ENCODE results near the gene STARD3.

Gene STARD3

DNA sequence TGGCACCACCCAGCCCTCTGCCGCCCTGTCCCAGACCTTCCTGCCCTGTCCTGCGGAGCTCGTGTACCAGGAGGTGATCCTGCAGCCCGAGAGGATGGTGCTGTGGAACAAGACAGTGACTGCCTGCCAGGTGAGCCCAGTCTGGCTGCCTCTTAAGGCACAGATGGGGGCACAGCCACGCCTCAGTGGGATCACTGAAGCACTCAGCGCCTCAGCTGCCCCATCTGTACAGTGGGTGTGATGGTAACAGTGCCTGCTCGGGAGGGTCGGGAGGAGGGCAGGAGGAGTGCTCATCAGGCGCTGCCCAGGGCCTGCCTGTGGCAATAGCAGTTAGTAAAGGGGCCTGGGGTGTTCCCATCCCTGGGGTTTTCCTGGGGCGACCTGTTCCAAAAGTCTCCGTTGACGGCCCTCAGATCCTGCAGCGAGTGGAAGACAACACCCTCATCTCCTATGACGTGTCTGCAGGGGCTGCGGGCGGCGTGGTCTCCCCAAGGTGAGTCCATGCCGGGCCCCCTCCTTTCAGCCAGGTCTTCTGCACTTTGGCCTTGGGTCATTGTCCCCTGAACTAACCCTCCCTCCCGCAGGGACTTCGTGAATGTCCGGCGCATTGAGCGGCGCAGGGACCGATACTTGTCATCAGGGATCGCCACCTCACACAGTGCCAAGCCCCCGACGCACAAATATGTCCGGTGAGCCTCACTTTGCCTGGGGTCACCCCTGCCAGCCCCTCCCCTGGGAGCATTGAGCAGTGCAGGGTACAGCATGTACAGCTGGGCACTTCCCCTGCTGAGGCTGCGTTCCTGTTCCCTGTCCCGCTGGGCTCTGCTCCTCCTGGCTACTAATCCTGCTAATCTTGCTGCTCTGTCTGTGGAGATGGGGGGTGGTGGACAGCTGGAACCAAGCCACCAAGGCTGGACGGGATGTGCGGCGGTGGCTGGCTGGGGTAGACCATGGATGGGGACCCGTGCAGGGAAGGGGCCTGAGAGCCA is 23.7 kb downstream of the STARD3 start:
- DNase-seq (ENCODE audit: low spot score), result no peak

DNA sequence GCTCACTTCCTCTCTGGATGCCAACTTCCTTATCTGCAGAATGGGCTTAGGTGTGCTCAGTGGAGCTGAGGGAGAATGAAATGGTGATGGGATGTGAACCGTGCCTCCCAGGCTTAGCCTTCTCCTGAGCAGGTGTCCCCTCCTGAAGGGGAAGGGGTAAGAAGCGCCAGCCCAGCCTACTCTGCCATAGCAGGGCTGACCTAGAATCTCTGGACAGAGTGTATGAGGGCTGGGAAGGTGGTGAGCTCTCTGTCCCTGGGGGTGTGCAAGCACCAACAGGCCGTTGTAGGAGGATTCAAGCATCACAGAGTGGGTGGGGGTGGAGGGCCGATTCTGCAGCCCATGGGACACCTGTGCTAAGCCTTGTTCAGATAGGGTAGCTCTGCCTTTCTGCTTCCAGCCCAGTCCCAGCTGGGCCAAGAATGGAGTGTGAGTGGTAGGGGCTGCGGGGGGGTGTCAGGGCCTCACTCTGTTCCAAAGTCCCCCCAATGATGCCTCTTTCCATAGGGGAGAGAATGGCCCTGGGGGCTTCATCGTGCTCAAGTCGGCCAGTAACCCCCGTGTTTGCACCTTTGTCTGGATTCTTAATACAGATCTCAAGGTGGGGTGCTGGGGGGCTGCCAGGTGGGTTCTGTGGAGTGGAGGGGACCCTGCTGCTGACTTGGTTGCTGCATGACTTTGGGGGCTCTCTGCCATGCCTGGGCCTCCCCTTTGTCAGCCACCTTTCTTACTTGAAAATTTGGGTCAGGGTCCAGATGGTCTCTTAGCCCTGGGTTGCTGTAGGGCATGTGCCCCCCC is 25.0 kb downstream of the STARD3 start:
- DNase-seq (ENCODE audit: low spot score), result no peak

- no peak for DNase-seq (ENCODE audit: low spot score)
Measured at GRCh38 chr17:39662551-39663339, 25.8 kb downstream of the STARD3 start.

DNA sequence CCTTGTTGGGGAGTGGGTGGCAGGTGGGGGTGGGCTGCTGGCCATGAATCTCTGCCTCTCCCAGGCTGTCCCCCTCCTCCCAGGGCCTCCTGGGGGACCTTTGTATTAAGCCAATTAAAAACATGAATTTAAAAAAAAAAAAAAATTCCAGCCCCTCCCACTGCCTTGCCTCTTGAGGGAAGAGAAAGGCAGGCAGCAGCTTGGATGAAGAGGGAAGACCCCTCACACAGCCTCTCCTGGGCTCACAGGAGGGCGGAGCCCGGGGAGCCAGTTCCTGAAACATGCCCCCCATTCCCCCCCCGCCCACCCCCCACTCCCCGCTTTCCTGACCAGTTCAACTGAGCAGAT is 26.4 kb downstream of the STARD3 start:
- DNase-seq (ENCODE audit: low spot score), result no peak

DNA sequence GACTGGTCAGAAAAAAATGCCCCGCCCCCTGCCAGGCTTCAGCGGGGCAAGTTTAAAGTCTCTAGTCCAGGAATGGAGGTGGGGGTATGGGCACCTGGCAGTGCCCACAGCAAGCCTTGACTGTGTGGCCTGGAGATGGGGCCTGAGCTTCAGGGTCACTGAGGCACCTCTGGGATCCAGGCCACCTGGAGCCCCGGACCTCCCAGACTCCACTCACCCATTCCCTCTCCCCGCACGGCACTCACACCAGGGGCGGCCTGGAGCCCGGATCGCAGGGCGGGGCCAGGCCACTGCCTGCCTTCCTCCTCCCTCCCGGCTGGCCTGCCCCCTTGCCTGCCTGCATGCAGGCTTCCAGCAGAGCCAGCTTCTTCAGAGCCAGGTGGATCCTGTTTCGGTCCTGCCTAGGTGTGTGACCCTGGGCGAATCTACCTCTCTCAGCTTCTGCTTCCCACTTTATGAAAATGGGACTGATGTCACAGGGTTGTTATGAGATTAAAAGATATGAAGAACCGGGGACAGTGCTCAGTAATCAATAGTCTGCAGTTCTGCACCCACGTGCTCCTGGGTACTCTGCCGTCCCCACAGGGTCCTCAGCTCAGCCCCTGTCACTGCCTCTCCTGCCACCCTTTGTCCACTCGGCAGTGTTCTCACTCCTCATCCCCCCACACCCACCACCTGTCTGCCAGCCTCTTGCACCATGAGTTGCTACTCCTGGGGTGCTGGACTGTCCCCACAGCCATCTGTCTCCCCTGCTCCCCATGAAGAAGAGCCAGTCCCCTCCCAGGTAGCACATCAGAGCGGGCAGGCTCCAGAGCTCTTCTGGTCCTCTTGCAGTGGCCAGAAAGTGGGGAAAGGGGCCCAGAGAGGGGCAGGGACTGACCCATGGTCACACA is 27.0 kb downstream of the STARD3 start:
- DNase-seq (ENCODE audit: low spot score), result no peak

- no peak for DNase-seq (ENCODE audit: low spot score)
Measured at GRCh38 chr17:39664581-39665561, 27.9 kb downstream of the STARD3 start, which contains the start of gene TCAP. TCAP (plus strand) TSS chr17:39665349; CDS start chr17:39665360, 11 bp downstream.

GRCh38 chr17:39665642-39666224 is 28.8 kb downstream of the STARD3 start:
- no peak for DNase-seq (ENCODE audit: low spot score)

DNA sequence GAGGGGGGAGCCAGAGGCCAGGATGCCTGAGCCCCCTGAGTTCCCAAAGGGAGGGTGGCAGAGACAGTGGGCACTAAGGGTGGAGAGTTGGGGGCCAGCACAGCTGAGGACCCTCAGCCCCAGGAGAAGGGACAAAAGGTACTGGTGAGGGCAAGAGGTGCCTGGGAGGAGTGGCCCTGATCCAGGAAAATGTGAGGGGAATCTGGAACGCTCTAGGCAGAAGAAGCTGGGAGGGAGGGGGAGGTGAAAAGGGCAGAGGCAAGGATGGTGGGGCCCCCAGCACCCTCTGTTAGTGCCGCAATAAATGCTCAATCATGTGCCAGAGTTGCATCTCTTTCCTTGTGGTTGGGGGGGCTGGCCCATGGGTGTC is 29.3 kb downstream of the STARD3 start:
- DNase-seq (ENCODE audit: low spot score), result no peak

GRCh38 chr17:39666601-39667261 is 29.8 kb downstream of the STARD3 start:
- no peak for DNase-seq (ENCODE audit: low spot score)

DNA sequence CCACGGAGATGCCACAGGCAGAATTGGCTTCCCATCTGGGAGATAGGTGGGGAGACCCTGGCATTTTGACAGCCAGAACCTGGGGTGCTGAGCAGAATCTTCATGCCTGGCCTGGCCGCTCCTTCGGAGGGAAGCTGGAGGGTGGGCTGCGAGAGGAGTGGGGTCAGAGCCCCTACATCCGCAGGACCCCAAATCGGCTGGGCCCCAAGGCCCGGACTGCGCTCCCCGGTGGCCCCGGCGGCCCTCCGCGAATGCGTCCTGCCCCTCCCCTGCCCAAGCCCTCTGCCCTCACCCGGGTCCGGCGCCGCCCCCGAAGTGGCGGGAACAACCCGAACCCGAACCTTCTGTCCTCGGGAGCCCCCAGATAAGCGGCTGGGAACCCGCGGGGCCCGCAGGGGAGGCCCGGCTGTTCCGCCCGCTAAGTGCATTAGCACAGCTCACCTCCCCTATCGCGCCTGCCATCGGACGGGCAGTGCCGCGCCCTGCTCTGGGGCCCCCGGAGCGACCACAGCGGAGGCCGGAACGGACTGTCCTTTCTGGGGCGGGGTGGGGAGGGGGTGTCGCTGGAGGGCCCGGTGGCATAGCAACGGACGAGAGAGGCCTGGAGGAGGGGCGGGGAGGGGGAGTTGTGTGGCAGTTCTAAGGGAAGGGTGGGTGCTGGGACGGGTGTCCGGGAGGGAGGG is 30.5 kb downstream of the STARD3 start:
- DNase-seq (ENCODE audit: low spot score), result no peak

- peak; percentile 33 for DNase-seq (ENCODE audit: low spot score)
Measured at GRCh38 chr17:39667945-39668924, 31.3 kb downstream of the STARD3 start, which contains the start of gene PNMT. PNMT (plus strand) TSS chr17:39668453; CDS start chr17:39668476, 23 bp downstream.

- DNase-seq (ENCODE audit: low spot score), result no peak
Measured at GRCh38 chr17:39669897-39670735, 33.2 kb downstream of the STARD3 start.

DNA sequence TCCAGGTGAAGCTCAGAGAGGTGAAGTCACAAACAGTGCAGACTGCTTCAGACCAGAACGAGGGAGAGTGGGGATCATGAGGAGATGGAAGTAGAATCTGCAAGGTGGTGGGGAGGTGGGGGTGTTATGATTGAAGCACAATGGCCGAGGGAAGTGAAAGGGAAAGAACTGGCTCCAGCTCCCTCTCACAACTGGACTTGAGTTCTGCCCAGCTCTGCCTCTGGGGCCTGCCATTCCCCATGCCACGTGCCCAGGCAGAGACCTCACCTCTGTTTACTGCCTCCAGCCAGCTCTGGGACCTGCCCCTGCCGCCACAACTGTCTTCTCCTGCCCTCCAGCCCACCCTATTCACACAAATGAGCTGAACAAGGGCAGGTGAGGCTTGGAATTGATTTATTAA is 33.8 kb downstream of the STARD3 start:
- DNase-seq (ENCODE audit: low spot score), result no peak

- no peak for DNase-seq (ENCODE audit: low spot score)
Measured at GRCh38 chr17:39671651-39672521, 34.9 kb downstream of the STARD3 start.

All from kidney capillary endothelial cell (primary cell).